Psoas muscle (tissue), 8 donors: ENCODE measurements around the gene ROR2. TPM values are rescaled to one million over a fixed set of nuclear protein-coding genes. Genes with fewer than 3 reads are reported as not detected.
A peak's percentile ranks its signal among the peaks of the same experiment; 100 is the strongest.

Source experiments
- ATAC-seq, 4 donors: fragments of 200-7000 bp; cut with Tn5 transposase; one replicate each; pipeline ENCODE4 v1.9.1; 2020; ENCODE audit warnings: moderate library complexity in 3 of 4, mild to moderate bottlenecking in 2 of 4
- DNase-seq, 2 donors: peaks; one replicate each; pipeline ENCODE4 v3.0.0-alpha.2; 2020
- H3K27ac ChIP-seq: fragments of 200-600 bp; one replicate; pipeline ENCODE4 v1.8.0; 2022
- H3K27me3 ChIP-seq, 3 donors: fragments of 200-600 bp in 1 of 3; one replicate each; pipeline versions ENCODE4 v1.6.1 to v1.8.0; 2013 to 2022; ENCODE audit warnings: low read length in 2 of 3, mild to moderate bottlenecking in 2 of 3, moderate library complexity in 1 of 3; ENCODE audit not compliant: insufficient read depth in 3 of 3
- H3K36me3 ChIP-seq, 2 donors: fragments of 200-600 bp in 1 of 2; one replicate each; pipeline versions ENCODE4 v1.6.1 to v1.8.0; 2013 to 2022; ENCODE audit warnings: low read depth in 1 of 2, mild to moderate bottlenecking in 1 of 2, moderate library complexity in 1 of 2; ENCODE audit not compliant: insufficient read depth in 1 of 2
- H3K4me1 ChIP-seq: fragments of 200-600 bp; one replicate; pipeline ENCODE4 v1.8.0; 2022
- H3K4me3 ChIP-seq: fragments of 200-600 bp; one replicate; pipeline ENCODE4 v1.8.0; 2022; ENCODE audit warnings: mild to moderate bottlenecking
- H3K9me3 ChIP-seq: fragments of 200-600 bp; one replicate; pipeline ENCODE4 v1.8.0; 2022
- WGBS, 3 donors: extraction: QIAGEN DNeasy Blood & Tissue Kit; methylation state at CpG; one replicate each; pipeline versions ENCODE4 v1.1.6 to v1.1.7; 2013; 5-methylcytosine and 5-hydroxymethylcytosine counted together
- intact Hi-C, 2 donors: fragments of 100-400 bp; cut with DNase I; formaldehyde crosslinking; loops; one replicate each; pipeline versions ENCODE4 v1.11.0 to v1.14.2; 2022
- polyA plus RNA-seq, 3 donors: library from polyadenylated mRNA; stranded (reverse); fragments of 200-250 nt; gene quantifications; one replicate each; pipeline ENCODE4 v1.2.3, GENCODE V29; 2013
- total RNA-seq, 4 donors: library from RNA; stranded (reverse); fragmentation: NEBNext Ultra II Directional in 2 of 4; extraction: Animal tissue kit (Norgen Biotek cat#: 25700) in 2 of 4; gene quantifications; one replicate each; pipeline versions ENCODE4 v1.2.1 to v1.2.4, GENCODE V29; 2021 to 2023
- TF ChIP-seq, protein P1 (sequence below): fragments of 200-600 bp; IDR thresholded peaks from one replicate; pipeline ENCODE4 v1.8.0; 2022; ENCODE audit warnings: antibody characterized with exemption
- donor health status: healthy with polysubstance abuse.
- donor health status: DM: no; HTN: no; CAD: no; lungs with moderate emphysema.
- donor health status: Bipolar disorder and iron deficiency.
- donor health status: healthy.
- donor health status: DM: yes; HTN: yes; CAD: no.
- donor health status: DM: no; HTN: no; CAD: no.
- donor health status: DM: no; HTN: no; CAD: no.
- donor health status: DM: yes; HTN: yes; CAD: no.

Gene ROR2
- total and polyA plus RNA-seq, 7 donors, result 0.05 to 0.52 (median 0.15) TPM

- no peaks in the 10 kb centered on the region for H3K36me3 ChIP-seq
- no peak overlapping the region for H3K4me3 ChIP-seq
- ATAC-seq (no peak), DNase-seq (no peak)
- no peaks in the 10 kb centered on the region for H3K27me3 ChIP-seq
- no peaks in the 10 kb centered on the region for H3K9me3 ChIP-seq
- intact Hi-C loops, result no loop called here
- TF ChIP-seq, protein P1, sequence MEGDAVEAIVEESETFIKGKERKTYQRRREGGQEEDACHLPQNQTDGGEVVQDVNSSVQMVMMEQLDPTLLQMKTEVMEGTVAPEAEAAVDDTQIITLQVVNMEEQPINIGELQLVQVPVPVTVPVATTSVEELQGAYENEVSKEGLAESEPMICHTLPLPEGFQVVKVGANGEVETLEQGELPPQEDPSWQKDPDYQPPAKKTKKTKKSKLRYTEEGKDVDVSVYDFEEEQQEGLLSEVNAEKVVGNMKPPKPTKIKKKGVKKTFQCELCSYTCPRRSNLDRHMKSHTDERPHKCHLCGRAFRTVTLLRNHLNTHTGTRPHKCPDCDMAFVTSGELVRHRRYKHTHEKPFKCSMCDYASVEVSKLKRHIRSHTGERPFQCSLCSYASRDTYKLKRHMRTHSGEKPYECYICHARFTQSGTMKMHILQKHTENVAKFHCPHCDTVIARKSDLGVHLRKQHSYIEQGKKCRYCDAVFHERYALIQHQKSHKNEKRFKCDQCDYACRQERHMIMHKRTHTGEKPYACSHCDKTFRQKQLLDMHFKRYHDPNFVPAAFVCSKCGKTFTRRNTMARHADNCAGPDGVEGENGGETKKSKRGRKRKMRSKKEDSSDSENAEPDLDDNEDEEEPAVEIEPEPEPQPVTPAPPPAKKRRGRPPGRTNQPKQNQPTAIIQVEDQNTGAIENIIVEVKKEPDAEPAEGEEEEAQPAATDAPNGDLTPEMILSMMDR, result no peak
- H3K27ac ChIP-seq, result no peak overlapping the region
- 81 to 86% (median 83%) methylated on average over 16 of the region's 16 CpGs for WGBS, 3 donors
- no peaks in the 10 kb centered on the region for H3K4me1 ChIP-seq
Observed at GRCh38 chr9:91736898-91737601, 213.0 kb downstream of the ROR2 start.

GRCh38 chr9:91736311-91736710 is 213.7 kb downstream of the ROR2 start:
- TF ChIP-seq, protein P1, result no peak
- H3K36me3 ChIP-seq, result no peaks in the 10 kb centered on the region
- H3K27ac ChIP-seq, result no peak overlapping the region
- H3K4me1 ChIP-seq, result no peaks in the 10 kb centered on the region
- no peaks in the 10 kb centered on the region for H3K27me3 ChIP-seq
- H3K9me3 ChIP-seq, result no peaks in the 10 kb centered on the region
- DNase-seq (no peak), ATAC-seq (no peak)
- WGBS, 3 donors, result 82 to 88% (median 84%) methylated on average over 5 of the region's 5 CpGs
- H3K4me3 ChIP-seq, result no peak overlapping the region
- intact Hi-C loops, result no loop called here

- intact Hi-C loops, result no loop called here
- WGBS, 3 donors, result 86 to 91% (median 90%) methylated on average over 1 of the region's 1 CpG
- ATAC-seq, result no peak
- no peaks in the 10 kb centered on the region for H3K9me3 ChIP-seq
- H3K36me3 ChIP-seq, result no peaks in the 10 kb centered on the region
- no peak overlapping the region for H3K27ac ChIP-seq
- TF ChIP-seq, protein P1, result no peak
- no peak overlapping the region for H3K4me3 ChIP-seq
- no peaks in the 10 kb centered on the region for H3K27me3 ChIP-seq
- H3K4me1 ChIP-seq, result no peaks in the 10 kb centered on the region
- DNase-seq, result no peak
Observed at GRCh38 chr9:91735049-91735448, 215.0 kb downstream of the ROR2 start.

GRCh38 chr9:91734371-91734981 is 215.6 kb downstream of the ROR2 start:
- Histone ChIP-seq H3K9me3 (no peaks in the 10 kb centered on the region), H3K4me1 (no peaks in the 10 kb centered on the region), H3K36me3 (no peaks in the 10 kb centered on the region), H3K27ac (no peak overlapping the region), H3K27me3 (no peaks in the 10 kb centered on the region), H3K4me3 (no peak overlapping the region)
- intact Hi-C loops, result no loop called here
- ATAC-seq, result peak; percentile 56 to 91 (median 84)
- peak; percentile 75 to 79 for DNase-seq
- TF ChIP-seq, protein P1, result peak; percentile 82
- WGBS, 3 donors, result 39 to 45% (median 43%) methylated on average over 14 of the region's 14 CpGs
